ENCODE results near the gene NECTIN4.

DNA sequence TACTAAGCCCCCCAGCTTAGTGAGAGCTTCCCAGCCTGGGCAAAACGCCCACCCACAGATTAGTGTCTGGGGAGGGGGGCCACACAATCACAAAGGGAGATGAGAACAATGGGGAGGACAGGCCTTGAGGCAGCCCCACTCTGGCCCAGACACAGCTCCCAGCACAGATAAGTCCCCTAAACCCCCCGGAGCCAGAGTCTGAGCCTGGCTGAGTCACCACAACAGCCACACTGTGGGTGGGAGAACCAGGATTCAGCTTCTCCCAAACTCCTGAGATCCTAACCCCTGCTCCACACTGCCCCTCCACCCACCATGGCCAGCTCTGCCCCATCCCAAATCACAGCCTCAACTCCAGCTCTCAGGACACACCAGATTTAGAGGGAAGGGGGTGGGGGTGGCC lies 4.2 kb downstream of the NECTIN4 start:
- no peak for TF ChIP-seq POLR2AphosphoS5 (IDR thresholded peaks at IDR 0.05; ENCODE audit: low read depth)
- TF ChIP-seq, protein P1, sequence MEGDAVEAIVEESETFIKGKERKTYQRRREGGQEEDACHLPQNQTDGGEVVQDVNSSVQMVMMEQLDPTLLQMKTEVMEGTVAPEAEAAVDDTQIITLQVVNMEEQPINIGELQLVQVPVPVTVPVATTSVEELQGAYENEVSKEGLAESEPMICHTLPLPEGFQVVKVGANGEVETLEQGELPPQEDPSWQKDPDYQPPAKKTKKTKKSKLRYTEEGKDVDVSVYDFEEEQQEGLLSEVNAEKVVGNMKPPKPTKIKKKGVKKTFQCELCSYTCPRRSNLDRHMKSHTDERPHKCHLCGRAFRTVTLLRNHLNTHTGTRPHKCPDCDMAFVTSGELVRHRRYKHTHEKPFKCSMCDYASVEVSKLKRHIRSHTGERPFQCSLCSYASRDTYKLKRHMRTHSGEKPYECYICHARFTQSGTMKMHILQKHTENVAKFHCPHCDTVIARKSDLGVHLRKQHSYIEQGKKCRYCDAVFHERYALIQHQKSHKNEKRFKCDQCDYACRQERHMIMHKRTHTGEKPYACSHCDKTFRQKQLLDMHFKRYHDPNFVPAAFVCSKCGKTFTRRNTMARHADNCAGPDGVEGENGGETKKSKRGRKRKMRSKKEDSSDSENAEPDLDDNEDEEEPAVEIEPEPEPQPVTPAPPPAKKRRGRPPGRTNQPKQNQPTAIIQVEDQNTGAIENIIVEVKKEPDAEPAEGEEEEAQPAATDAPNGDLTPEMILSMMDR (conservative IDR thresholded peaks at IDR 0.05; ENCODE audit: low read depth in 2 of 2) = no peak
- TF ChIP-seq, protein P2, sequence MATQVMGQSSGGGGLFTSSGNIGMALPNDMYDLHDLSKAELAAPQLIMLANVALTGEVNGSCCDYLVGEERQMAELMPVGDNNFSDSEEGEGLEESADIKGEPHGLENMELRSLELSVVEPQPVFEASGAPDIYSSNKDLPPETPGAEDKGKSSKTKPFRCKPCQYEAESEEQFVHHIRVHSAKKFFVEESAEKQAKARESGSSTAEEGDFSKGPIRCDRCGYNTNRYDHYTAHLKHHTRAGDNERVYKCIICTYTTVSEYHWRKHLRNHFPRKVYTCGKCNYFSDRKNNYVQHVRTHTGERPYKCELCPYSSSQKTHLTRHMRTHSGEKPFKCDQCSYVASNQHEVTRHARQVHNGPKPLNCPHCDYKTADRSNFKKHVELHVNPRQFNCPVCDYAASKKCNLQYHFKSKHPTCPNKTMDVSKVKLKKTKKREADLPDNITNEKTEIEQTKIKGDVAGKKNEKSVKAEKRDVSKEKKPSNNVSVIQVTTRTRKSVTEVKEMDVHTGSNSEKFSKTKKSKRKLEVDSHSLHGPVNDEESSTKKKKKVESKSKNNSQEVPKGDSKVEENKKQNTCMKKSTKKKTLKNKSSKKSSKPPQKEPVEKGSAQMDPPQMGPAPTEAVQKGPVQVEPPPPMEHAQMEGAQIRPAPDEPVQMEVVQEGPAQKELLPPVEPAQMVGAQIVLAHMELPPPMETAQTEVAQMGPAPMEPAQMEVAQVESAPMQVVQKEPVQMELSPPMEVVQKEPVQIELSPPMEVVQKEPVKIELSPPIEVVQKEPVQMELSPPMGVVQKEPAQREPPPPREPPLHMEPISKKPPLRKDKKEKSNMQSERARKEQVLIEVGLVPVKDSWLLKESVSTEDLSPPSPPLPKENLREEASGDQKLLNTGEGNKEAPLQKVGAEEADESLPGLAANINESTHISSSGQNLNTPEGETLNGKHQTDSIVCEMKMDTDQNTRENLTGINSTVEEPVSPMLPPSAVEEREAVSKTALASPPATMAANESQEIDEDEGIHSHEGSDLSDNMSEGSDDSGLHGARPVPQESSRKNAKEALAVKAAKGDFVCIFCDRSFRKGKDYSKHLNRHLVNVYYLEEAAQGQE (IDR thresholded peaks at IDR 0.05; ENCODE audit: unreplicated experiment) = no peak

All from GM23338 (cell line).